ENCODE data around the gene TMEM101.

The TMEM101 gene

GRCh38 chr17:43995150-43995471, 19.7 kb downstream of the TMEM101 start:
- H3K4me1 ChIP-seq (ENCODE audit: insufficient read depth, poor library complexity, severe bottlenecking): peaks cover 5% of the 10 kb centered on the region

DNA sequence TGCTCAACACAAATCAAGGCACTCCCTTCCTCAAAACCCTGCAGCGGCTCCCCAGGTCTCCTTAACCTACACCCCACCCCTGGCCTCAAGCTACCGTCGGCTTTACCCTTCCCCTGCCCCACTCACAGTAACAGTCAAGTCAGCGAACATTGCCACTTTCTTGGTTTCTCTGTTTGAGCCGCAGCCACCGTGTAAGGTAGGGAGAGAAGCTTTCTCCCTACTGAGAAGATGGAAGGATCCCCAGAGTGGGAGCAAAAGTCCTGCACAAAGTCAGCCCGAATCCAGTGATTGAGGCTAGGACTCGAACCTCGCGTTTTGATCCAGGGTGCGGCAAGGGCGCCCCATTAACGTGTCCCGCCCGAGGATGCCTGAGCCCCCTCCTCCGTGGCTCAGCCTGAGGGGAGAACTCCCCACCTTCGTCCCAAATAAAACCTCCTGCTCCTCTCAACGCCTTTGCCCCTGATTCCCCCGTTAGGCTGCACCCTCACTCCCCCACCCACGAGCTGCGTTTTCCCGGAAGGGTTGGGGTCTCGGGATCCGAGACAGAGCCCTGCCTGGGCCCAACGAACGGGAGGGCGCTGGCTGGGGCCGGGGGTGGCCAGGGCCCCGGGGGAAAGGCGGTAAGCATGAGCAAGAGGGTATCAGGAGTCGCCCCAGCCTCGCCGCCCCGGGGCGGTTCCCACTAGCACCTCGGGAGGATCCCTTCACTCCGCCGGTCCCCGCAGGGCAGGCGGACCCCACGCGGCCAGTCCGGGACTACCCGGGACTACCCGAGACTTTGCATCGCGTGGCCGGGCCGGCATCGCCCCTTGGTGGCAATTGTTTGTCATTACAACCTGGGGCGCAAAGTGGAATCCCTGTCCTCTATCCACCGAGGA, 20.3 kb downstream of the TMEM101 start:
- Histone ChIP-seq H3K4me1 (ENCODE audit: insufficient read depth, poor library complexity, severe bottlenecking) (peaks cover 5% of the 10 kb centered on the region), H3K9me3 (ENCODE audit: severe bottlenecking) (no peaks in the 10 kb centered on the region), H3K36me3 (ENCODE audit: low read depth) (no peaks in the 10 kb centered on the region), H3K27ac (ENCODE audit: poor library complexity, severe bottlenecking) (no peak overlapping the region), H3K4me3 (ENCODE audit: severe bottlenecking) (peak overlapping the region; percentile 12), H3K27me3 (ENCODE audit: insufficient read depth, poor library complexity, severe bottlenecking) (peaks cover 4% of the 10 kb centered on the region)
- peak; percentile 84 for TF ChIP-seq CTCF (IDR thresholded peaks at IDR 0.05; ENCODE audit: poor library complexity, severe bottlenecking)
- DNase-seq (ENCODE audit: low spot score) (no peak), ATAC-seq (ENCODE audit: low read depth) (peak; percentile 76)

More at GRCh38 chr17:43995150-43995471, 19.7 kb downstream of the TMEM101 start:
- ATAC-seq (ENCODE audit: low read depth) (no peak), DNase-seq (ENCODE audit: low spot score) (no peak)
- Histone ChIP-seq H3K36me3 (ENCODE audit: low read depth) (no peaks in the 10 kb centered on the region), H3K9me3 (ENCODE audit: severe bottlenecking) (no peaks in the 10 kb centered on the region), H3K27ac (ENCODE audit: poor library complexity, severe bottlenecking) (no peak overlapping the region), H3K4me3 (ENCODE audit: severe bottlenecking) (no peak overlapping the region), H3K27me3 (ENCODE audit: insufficient read depth, poor library complexity, severe bottlenecking) (peaks cover 4% of the 10 kb centered on the region)
- TF ChIP-seq CTCF (IDR thresholded peaks at IDR 0.05; ENCODE audit: poor library complexity, severe bottlenecking): peak; percentile 54

GRCh38 chr17:43992641-43993040, 22.1 kb downstream of the TMEM101 start:
- no peaks in the 10 kb centered on the region for H3K36me3 ChIP-seq (ENCODE audit: low read depth)
- no peak overlapping the region for H3K4me3 ChIP-seq (ENCODE audit: severe bottlenecking)
- peaks cover 4% of the 10 kb centered on the region for H3K27me3 ChIP-seq (ENCODE audit: insufficient read depth, poor library complexity, severe bottlenecking)
- no peaks in the 10 kb centered on the region for H3K9me3 ChIP-seq (ENCODE audit: severe bottlenecking)
- TF ChIP-seq CTCF (IDR thresholded peaks at IDR 0.05; ENCODE audit: poor library complexity, severe bottlenecking): no peak
- ATAC-seq (ENCODE audit: low read depth) (no peak), DNase-seq (ENCODE audit: low spot score) (no peak)
- peaks cover 5% of the 10 kb centered on the region for H3K4me1 ChIP-seq (ENCODE audit: insufficient read depth, poor library complexity, severe bottlenecking)
- no peak overlapping the region for H3K27ac ChIP-seq (ENCODE audit: poor library complexity, severe bottlenecking)

DNA sequence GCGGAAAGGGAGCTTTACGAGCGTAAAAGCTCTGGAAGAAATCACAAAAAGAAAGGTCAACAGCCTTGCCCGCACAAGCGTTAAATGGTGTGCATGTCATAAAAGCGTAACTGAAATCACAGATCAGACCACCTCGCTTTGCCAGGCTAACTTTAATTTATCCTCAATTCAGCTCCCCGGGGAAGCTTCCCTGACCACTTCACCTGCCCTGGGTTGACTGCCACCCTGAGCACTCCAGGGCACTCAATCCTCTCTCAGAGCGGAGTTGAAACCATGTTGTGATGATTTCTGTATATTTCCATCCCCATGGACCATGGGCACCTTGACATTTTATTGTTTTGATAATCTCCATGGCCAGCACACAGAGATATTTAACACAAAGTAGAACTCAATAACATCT, 26.5 kb downstream of the TMEM101 start:
- H3K27ac ChIP-seq (ENCODE audit: poor library complexity, severe bottlenecking): no peak overlapping the region
- H3K4me1 ChIP-seq (ENCODE audit: insufficient read depth, poor library complexity, severe bottlenecking): no peaks in the 10 kb centered on the region
- H3K27me3 ChIP-seq (ENCODE audit: insufficient read depth, poor library complexity, severe bottlenecking): peaks cover 23% of the 10 kb centered on the region
- no peak for ATAC-seq (ENCODE audit: low read depth)
- H3K4me3 ChIP-seq (ENCODE audit: severe bottlenecking): no peak overlapping the region
- no peaks in the 10 kb centered on the region for H3K36me3 ChIP-seq (ENCODE audit: low read depth)
- no peak for TF ChIP-seq CTCF (IDR thresholded peaks at IDR 0.05; ENCODE audit: poor library complexity, severe bottlenecking)
- no peak for DNase-seq (ENCODE audit: low spot score)
- no peaks in the 10 kb centered on the region for H3K9me3 ChIP-seq (ENCODE audit: severe bottlenecking)
